HEK293 (cell line): ENCODE results near the gene ESPNL.

Source experiments
- KLF10 ChIP-seq: fragments of 450-650 bp; IDR thresholded peaks from 2 replicates; pipeline ENCODE4 v1.5.1; 2018; ENCODE audit warnings: missing biosample characterization, mild to moderate bottlenecking, missing genetic modification characterization
- ZNF19 ChIP-seq: fragments of 450-650 bp; formaldehyde crosslinking; IDR thresholded peaks from 2 replicates; pipeline ENCODE4; 2016; ENCODE audit warnings: missing biosample characterization, missing genetic modification characterization, low read depth
- ZNF248 ChIP-seq: fragments of 450-650 bp; formaldehyde crosslinking; IDR thresholded peaks from 2 replicates; pipeline ENCODE4 v1.5.1; 2017; ENCODE audit warnings: missing biosample characterization, missing genetic modification characterization
- ZNF530 ChIP-seq: fragments of 450-650 bp; formaldehyde crosslinking; IDR thresholded peaks from 2 replicates; pipeline ENCODE4 v1.5.1; 2016; ENCODE audit warnings: low read depth, missing biosample characterization, missing genetic modification characterization
- TF ChIP-seq, protein P1 (sequence below): fragments of 450-650 bp; formaldehyde crosslinking; IDR thresholded peaks from 2 replicates; pipeline ENCODE4 v1.5.1; 2016; ENCODE audit warnings: missing biosample characterization, missing genetic modification characterization
- TF ChIP-seq, protein P2 (sequence below): fragments of 450-650 bp; formaldehyde crosslinking; IDR thresholded peaks from 2 replicates; pipeline ENCODE4 v1.5.1; 2016; ENCODE audit warnings: missing biosample characterization, missing genetic modification characterization
- TF ChIP-seq, protein P3 (sequence below): fragments of 450-650 bp; formaldehyde crosslinking; IDR thresholded peaks from 2 replicates; pipeline ENCODE4 v1.5.1; 2016; ENCODE audit warnings: missing biosample characterization, missing genetic modification characterization
- TF ChIP-seq, protein P4 (sequence below): fragments of 450-650 bp; formaldehyde crosslinking; IDR thresholded peaks from 2 replicates; pipeline ENCODE4 v1.5.1; 2016; ENCODE audit warnings: missing biosample characterization, missing genetic modification characterization
- TF ChIP-seq, protein P5 (sequence below): fragments of 450-650 bp; formaldehyde crosslinking; IDR thresholded peaks from 2 replicates; pipeline ENCODE4 v1.5.1; 2016; ENCODE audit warnings: missing biosample characterization, missing genetic modification characterization

DNA sequence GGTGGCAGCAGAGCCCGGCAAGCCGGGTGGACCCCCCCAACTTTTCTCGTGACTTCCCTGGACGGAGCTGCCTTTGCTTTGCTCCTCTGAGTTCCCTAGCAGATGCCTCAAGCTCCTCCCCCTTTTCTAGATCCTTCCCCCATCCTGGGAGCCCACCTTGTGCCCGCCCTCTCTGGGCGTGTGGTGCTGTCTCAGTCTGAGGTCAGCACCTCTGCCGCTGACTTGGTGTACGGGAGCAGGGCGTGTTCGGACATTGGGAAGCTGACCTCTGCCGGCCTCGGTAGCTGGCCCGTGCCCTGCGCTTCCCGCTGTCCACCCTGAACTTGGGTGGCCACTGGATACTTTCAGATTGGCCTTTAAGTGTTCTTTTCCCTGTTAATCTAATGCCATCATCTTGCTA is 19.6 kb upstream of the ESPNL start:
- TF ChIP-seq, protein P1, sequence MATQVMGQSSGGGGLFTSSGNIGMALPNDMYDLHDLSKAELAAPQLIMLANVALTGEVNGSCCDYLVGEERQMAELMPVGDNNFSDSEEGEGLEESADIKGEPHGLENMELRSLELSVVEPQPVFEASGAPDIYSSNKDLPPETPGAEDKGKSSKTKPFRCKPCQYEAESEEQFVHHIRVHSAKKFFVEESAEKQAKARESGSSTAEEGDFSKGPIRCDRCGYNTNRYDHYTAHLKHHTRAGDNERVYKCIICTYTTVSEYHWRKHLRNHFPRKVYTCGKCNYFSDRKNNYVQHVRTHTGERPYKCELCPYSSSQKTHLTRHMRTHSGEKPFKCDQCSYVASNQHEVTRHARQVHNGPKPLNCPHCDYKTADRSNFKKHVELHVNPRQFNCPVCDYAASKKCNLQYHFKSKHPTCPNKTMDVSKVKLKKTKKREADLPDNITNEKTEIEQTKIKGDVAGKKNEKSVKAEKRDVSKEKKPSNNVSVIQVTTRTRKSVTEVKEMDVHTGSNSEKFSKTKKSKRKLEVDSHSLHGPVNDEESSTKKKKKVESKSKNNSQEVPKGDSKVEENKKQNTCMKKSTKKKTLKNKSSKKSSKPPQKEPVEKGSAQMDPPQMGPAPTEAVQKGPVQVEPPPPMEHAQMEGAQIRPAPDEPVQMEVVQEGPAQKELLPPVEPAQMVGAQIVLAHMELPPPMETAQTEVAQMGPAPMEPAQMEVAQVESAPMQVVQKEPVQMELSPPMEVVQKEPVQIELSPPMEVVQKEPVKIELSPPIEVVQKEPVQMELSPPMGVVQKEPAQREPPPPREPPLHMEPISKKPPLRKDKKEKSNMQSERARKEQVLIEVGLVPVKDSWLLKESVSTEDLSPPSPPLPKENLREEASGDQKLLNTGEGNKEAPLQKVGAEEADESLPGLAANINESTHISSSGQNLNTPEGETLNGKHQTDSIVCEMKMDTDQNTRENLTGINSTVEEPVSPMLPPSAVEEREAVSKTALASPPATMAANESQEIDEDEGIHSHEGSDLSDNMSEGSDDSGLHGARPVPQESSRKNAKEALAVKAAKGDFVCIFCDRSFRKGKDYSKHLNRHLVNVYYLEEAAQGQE (tag by site-specific recombination) = no peak
- TF ChIP-seq, protein P2, sequence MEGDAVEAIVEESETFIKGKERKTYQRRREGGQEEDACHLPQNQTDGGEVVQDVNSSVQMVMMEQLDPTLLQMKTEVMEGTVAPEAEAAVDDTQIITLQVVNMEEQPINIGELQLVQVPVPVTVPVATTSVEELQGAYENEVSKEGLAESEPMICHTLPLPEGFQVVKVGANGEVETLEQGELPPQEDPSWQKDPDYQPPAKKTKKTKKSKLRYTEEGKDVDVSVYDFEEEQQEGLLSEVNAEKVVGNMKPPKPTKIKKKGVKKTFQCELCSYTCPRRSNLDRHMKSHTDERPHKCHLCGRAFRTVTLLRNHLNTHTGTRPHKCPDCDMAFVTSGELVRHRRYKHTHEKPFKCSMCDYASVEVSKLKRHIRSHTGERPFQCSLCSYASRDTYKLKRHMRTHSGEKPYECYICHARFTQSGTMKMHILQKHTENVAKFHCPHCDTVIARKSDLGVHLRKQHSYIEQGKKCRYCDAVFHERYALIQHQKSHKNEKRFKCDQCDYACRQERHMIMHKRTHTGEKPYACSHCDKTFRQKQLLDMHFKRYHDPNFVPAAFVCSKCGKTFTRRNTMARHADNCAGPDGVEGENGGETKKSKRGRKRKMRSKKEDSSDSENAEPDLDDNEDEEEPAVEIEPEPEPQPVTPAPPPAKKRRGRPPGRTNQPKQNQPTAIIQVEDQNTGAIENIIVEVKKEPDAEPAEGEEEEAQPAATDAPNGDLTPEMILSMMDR (tag by site-specific recombination) = no peak
- no peak for TF ChIP-seq ZNF530 (tag by site-specific recombination)
- TF ChIP-seq KLF10 (tag by site-specific recombination) = no peak
- TF ChIP-seq, protein P3, sequence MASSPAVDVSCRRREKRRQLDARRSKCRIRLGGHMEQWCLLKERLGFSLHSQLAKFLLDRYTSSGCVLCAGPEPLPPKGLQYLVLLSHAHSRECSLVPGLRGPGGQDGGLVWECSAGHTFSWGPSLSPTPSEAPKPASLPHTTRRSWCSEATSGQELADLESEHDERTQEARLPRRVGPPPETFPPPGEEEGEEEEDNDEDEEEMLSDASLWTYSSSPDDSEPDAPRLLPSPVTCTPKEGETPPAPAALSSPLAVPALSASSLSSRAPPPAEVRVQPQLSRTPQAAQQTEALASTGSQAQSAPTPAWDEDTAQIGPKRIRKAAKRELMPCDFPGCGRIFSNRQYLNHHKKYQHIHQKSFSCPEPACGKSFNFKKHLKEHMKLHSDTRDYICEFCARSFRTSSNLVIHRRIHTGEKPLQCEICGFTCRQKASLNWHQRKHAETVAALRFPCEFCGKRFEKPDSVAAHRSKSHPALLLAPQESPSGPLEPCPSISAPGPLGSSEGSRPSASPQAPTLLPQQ = no peak
- TF ChIP-seq ZNF248 (tag by site-specific recombination) = no peak
- TF ChIP-seq, protein P4, sequence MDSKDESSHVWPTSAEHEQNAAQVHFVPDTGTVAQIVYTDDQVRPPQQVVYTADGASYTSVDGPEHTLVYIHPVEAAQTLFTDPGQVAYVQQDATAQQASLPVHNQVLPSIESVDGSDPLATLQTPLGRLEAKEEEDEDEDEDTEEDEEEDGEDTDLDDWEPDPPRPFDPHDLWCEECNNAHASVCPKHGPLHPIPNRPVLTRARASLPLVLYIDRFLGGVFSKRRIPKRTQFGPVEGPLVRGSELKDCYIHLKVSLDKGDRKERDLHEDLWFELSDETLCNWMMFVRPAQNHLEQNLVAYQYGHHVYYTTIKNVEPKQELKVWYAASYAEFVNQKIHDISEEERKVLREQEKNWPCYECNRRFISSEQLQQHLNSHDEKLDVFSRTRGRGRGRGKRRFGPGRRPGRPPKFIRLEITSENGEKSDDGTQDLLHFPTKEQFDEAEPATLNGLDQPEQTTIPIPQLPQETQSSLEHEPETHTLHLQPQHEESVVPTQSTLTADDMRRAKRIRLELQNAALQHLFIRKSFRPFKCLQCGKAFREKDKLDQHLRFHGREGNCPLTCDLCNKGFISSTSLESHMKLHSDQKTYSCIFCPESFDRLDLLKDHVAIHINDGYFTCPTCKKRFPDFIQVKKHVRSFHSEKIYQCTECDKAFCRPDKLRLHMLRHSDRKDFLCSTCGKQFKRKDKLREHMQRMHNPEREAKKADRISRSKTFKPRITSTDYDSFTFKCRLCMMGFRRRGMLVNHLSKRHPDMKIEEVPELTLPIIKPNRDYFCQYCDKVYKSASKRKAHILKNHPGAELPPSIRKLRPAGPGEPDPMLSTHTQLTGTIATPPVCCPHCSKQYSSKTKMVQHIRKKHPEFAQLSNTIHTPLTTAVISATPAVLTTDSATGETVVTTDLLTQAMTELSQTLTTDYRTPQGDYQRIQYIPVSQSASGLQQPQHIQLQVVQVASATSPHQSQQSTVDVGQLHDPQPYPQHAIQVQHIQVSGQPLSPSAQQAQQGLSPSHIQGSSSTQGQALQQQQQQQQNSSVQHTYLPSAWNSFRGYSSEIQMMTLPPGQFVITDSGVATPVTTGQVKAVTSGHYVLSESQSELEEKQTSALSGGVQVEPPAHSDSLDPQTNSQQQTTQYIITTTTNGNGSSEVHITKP (tag by site-specific recombination) = no peak
- TF ChIP-seq, protein P5, sequence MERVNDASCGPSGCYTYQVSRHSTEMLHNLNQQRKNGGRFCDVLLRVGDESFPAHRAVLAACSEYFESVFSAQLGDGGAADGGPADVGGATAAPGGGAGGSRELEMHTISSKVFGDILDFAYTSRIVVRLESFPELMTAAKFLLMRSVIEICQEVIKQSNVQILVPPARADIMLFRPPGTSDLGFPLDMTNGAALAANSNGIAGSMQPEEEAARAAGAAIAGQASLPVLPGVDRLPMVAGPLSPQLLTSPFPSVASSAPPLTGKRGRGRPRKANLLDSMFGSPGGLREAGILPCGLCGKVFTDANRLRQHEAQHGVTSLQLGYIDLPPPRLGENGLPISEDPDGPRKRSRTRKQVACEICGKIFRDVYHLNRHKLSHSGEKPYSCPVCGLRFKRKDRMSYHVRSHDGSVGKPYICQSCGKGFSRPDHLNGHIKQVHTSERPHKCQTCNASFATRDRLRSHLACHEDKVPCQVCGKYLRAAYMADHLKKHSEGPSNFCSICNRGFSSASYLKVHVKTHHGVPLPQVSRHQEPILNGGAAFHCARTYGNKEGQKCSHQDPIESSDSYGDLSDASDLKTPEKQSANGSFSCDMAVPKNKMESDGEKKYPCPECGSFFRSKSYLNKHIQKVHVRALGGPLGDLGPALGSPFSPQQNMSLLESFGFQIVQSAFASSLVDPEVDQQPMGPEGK = no peak
- no peak for TF ChIP-seq ZNF19 (tag by site-specific recombination)
